GM20000 (cell line): ENCODE results near the gene GPBAR1.

Source experiments
- DNase-seq: peaks from one replicate; pipeline ENCODE4 v3.0.0; 2012; ENCODE audit warnings: low spot score
- CTCF ChIP-seq: IDR thresholded peaks from 2 replicates; pipeline ENCODE4 v1.5.1; 2012; ENCODE audit warnings: mild to moderate bottlenecking, control low read depth; ENCODE audit errors: extremely low read depth, missing control alignments

The GPBAR1 gene

DNA sequence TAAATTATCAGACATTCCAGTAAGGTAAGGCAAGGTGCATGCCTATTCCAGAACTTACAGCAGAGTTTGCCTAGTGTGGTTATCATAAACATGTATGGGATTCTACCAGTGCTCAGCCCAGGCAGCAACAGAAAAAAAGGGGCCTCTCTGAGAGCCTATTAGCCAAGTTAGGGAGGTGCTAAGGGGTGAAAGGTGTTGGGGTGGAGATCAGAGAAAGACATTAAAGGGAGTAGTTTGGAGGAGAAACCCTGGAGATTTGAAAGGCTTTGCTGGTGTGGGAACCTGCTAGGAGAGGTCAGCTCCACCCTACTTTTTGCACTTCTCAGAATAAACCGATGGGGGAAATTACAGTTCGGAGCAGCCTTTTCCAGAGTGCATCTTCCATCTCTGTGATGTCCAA lies 40.9 kb upstream of the GPBAR1 start:
- peak; percentile 9 for DNase-seq
- no peak for TF ChIP-seq CTCF

GRCh38 chr2:218221000-218221399 lies 39.8 kb upstream of the GPBAR1 start:
- DNase-seq = no peak

DNA sequence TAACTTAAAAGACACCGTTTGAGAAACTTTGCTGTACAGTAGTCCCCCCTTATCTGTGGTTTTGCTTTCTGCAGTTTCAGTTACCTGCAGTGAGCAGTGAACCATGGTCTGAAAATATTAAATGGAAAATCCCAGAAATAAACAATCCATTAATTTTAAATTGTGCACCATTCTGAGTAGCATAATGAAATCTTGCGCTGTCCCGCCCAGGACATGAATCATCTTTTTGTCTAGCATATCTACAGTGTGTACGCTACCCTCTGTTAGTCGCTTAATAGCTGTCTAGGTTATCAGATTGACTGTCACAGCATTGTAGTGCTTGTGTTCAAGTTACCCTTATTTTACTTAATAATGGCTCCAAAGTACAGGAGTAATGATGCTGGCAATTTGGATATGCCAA lies 37.8 kb upstream of the GPBAR1 start:
- TF ChIP-seq CTCF = no peak
- no peak for DNase-seq

More at GRCh38 chr2:218221000-218221399, 39.8 kb upstream of the GPBAR1 start:
- TF ChIP-seq CTCF = no peak

DNA sequence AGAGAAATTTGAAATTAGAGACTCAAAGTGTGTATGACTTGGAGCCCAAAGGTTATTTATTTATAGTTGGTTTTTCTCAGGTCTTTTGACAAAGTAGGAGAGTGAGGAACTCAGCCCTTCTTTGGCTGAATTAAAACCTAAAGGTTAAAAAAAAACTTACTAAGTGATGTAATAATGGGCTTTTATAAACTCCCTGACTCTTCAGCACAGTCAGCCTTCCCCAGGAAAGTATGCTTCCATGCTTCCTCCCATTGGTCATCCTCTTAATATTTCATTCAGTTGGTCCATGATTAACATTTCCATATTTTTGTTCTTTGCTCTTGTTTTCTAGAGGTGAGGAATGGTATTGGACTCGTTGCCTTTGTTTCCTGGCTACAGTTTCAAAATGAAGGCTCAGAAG lies 36.6 kb upstream of the GPBAR1 start:
- no peak for TF ChIP-seq CTCF

DNA sequence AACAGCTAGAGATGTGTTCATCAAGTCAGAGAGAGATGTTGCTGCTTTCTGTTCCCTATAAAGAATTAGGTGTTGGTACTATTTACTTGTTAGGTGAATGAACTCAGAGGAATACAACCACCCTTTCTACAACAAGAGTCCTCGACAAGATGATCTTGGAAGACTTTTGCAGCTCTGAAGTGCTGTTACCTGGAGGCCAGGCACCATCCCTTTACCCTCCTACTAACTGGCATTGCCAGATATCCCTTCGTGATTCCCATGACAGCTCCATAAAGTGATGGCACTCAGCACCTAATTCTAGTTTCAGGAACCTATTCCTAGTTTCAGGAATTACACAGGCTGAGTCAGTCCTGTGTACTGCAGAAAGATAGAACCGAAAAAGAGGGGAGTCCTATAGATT lies 33.9 kb upstream of the GPBAR1 start:
- no peak for TF ChIP-seq CTCF

More for the DNA sequence above, 36.6 kb upstream of the GPBAR1 start:
- no peak for DNase-seq

DNA sequence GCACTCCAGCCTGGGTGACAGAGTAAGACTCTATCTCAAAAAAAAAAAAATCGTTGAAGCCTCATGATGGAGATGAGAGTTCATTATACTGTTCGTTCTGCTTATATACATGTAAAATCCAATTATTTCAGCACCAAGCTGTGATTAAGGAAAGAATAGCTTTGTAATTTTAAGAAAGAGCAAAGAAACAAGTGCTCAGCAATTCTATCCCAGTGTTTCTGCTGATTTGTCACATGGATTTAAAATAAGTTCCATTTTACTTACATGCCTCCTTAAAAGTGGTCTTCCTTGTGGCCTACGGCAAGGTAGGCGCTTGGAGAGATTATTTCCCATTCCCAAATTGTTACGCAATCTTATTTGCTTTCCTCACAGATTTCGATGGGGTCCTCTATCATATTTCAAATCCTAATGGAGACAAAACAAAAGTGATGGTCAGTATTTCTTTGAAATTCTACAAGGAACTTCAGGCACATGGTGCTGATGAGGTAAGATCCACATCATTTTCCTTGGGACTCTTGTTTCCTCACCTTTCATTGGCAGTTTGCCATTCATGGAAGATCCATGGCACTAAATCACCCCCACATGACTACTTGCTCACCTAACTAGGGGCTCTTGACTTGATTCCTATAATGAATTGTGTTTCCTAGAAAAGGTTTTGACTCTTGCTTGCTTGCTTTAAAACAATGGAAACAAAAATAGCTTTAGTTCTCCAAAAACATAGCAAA lies 32.3 kb upstream of the GPBAR1 start:
- DNase-seq = no peak
- TF ChIP-seq CTCF = no peak

More for the DNA sequence above, 33.9 kb upstream of the GPBAR1 start:
- DNase-seq = no peak

DNA sequence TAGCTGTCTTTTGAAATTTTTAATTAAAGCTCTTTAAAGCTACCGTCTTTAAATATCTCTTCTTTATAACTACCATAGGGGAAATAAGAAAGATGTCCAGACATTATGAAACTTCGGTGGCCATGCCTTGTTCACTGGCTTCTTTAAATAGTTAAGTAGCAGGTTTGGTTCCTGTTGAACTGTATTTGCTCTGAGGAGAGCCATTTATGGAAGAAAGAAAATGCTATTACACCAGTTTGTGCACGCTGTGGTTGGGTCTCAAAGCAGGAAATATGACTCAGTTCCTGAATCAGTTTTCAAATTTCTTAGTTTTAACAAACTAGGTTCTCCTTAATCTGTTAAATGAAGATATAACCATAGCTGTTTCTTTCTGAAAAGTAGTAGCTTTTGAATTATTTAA lies 31.6 kb upstream of the GPBAR1 start:
- TF ChIP-seq CTCF = no peak
- DNase-seq = peak; percentile 73
